CD8-positive, alpha-beta memory T cell (primary cell): ENCODE measurements around the gene POLR1G. TPM values are rescaled to one million over a fixed set of nuclear protein-coding genes. Genes with fewer than 3 reads are reported as not detected.

Experiments
- CTCF ChIA-PET: fragments of 350-600 bp; sonication (Branson Sonifier 250); formaldehyde crosslinking; loops from one replicate; lab custom pipeline; 2021; ENCODE audit warnings: antibody characterized with exemption; lab: Charles Lee
- POLR2A ChIA-PET: fragments of 350-600 bp; sonication (Branson Sonifier 250); formaldehyde crosslinking; loops from one replicate; lab custom pipeline; 2021; ENCODE audit warnings: antibody characterized with exemption; lab: Charles Lee
- DNase-seq, 5 donors: peaks; one replicate each; pipeline versions ENCODE4 v3.0.0 to v3.0.0-alpha.2; 2020 to 2022; ENCODE audit warnings: mixed read lengths in 1 of 5
- H3K27ac ChIP-seq: one replicate; pipeline ENCODE4 v1.7.0; 2013; ENCODE audit warnings: low read depth, mild to moderate bottlenecking, low read length, moderate library complexity
- H3K27me3 ChIP-seq: 2 replicates; pipeline ENCODE4 v1.7.0; 2013; ENCODE audit warnings: low read length, mild to moderate bottlenecking; ENCODE audit not compliant: insufficient read depth, poor library complexity, severe bottlenecking
- H3K36me3 ChIP-seq: 2 replicates; pipeline ENCODE4 v1.7.0; 2013; ENCODE audit warnings: mild to moderate bottlenecking, low read length, moderate library complexity; ENCODE audit not compliant: insufficient read depth
- H3K4me1 ChIP-seq: 2 replicates; pipeline ENCODE4 v1.7.0; 2013; ENCODE audit warnings: mild to moderate bottlenecking, low read length, moderate library complexity; ENCODE audit not compliant: insufficient read depth
- H3K4me3 ChIP-seq: 2 replicates; pipeline ENCODE4 v1.7.0; 2013; ENCODE audit warnings: mild to moderate bottlenecking, low read length
- H3K9me3 ChIP-seq: 2 replicates; pipeline ENCODE4 v1.7.0; 2013; ENCODE audit warnings: mild to moderate bottlenecking, low read length
- H3K27ac Mint-ChIP-seq, 8 donors: one replicate each; pipeline ENCODE4 v1.8.0; 2020 to 2021; ENCODE audit warnings: mixed read lengths in 8 of 8, mild to moderate bottlenecking in 6 of 8, inconsistent platforms in 3 of 8, moderate library complexity in 3 of 8
- H3K27me3 Mint-ChIP-seq, 2 donors: one replicate each; pipeline ENCODE4 v1.8.0; 2020 to 2021; ENCODE audit warnings: mixed read lengths in 2 of 2, mild to moderate bottlenecking in 1 of 2, moderate library complexity in 1 of 2
- H3K36me3 Mint-ChIP-seq, 3 donors: one replicate each; pipeline ENCODE4 v1.8.0; 2020 to 2021; ENCODE audit warnings: mixed read lengths in 3 of 3, inconsistent platforms in 1 of 3, mild to moderate bottlenecking in 1 of 3
- H3K4me1 Mint-ChIP-seq, 3 donors: one replicate each; pipeline ENCODE4 v1.8.0; 2020 to 2021; ENCODE audit warnings: mixed read lengths in 3 of 3, inconsistent platforms in 1 of 3, mild to moderate bottlenecking in 1 of 3
- H3K4me3 Mint-ChIP-seq, 7 donors: one replicate each; pipeline ENCODE4 v1.8.0; 2020 to 2021; ENCODE audit warnings: mixed read lengths in 7 of 7, mild to moderate bottlenecking in 6 of 7, moderate library complexity in 4 of 7, inconsistent platforms in 2 of 7
- H3K9me3 Mint-ChIP-seq, 5 donors: one replicate each; pipeline ENCODE4 v1.8.0; 2020 to 2022; ENCODE audit warnings: mixed read lengths in 5 of 5, mild to moderate bottlenecking in 3 of 5, moderate library complexity in 2 of 5, inconsistent platforms in 1 of 5
- polyA plus RNA-seq: library from polyadenylated mRNA; unstranded; fragments of 300-500 nt; fragmentation: Illumina TruSeq; gene quantifications from one replicate; pipeline ENCODE4 v1.2.3, GENCODE V29; 2021
- total RNA-seq, 2 experiments: library from RNA; stranded (reverse); gene quantifications; one replicate each; pipeline ENCODE4 v1.2.3, GENCODE V29; 2021

Gene POLR1G
- total and polyA plus RNA-seq, 3 experiments from 2014 or later = 2.2 to 27.4 (median 26.5) TPM

GRCh38 chr19:45444318-45445041, 38.0 kb downstream of the POLR1G start:
- H3K27ac Mint-ChIP-seq = peak overlapping the region; percentile 91 to 99 (median 94)
- peaks cover 59 to 72% (median 72%) of the 10 kb centered on the region in 3 donors for H3K4me1 Mint-ChIP-seq
- CTCF ChIA-PET = interaction anchor here (0.7 to 6.1 kb wide), 3 partner anchors 12 to 35 kb away, joined by 3 to 51 read pairs (median 6); no protein-coding TSS in a partner anchor

GRCh38 chr19:45445139-45445538, 38.7 kb downstream of the POLR1G start:
- H3K4me1 Mint-ChIP-seq = peaks cover 64 to 77% (median 74%) of the 10 kb centered on the region in 3 donors
- H3K4me3 ChIP-seq = no peak overlapping the region
- no peak for DNase-seq
- no peaks in the 10 kb centered on the region for H3K36me3 ChIP-seq
- no peaks in the 10 kb centered on the region for H3K27me3 ChIP-seq
- POLR2A ChIA-PET = interaction anchor here (1.2 to 1.4 kb wide), 2 partner anchors 24 to 25 kb away, joined by 3 to 4 read pairs; no protein-coding TSS in a partner anchor
- CTCF ChIA-PET = interaction anchor here (0.7 to 6.1 kb wide), 5 partner anchors 9 to 34 kb away, joined by 3 to 51 read pairs (median 6); no protein-coding TSS in a partner anchor
- H3K27me3 Mint-ChIP-seq = peaks cover 0 to 2% of the 10 kb centered on the region in 2 donors
- H3K9me3 Mint-ChIP-seq = no peaks in the 10 kb centered on the region
- H3K27ac ChIP-seq = peak overlapping the region; percentile 85
- peak overlapping the region; percentile 91 to 99 (median 94) for H3K27ac Mint-ChIP-seq
- H3K4me3 Mint-ChIP-seq = peak overlapping the region; percentile 37 to 90 (median 75)
- no peaks in the 10 kb centered on the region for H3K9me3 ChIP-seq
- peaks cover 44% of the 10 kb centered on the region for H3K4me1 ChIP-seq
- peaks cover 3 to 15% (median 4%) of the 10 kb centered on the region in 3 donors for H3K36me3 Mint-ChIP-seq

More at GRCh38 chr19:45444318-45445041, 38.0 kb downstream of the POLR1G start:
- H3K36me3 ChIP-seq = no peaks in the 10 kb centered on the region
- DNase-seq = peak; percentile 76 to 91 (median 82)
- H3K4me3 Mint-ChIP-seq = peak overlapping the region; percentile 71 to 91 (median 87)
- peak overlapping the region; percentile 85 for H3K27ac ChIP-seq
- H3K27me3 Mint-ChIP-seq = no peaks in the 10 kb centered on the region
- no peaks in the 10 kb centered on the region for H3K9me3 Mint-ChIP-seq
- peaks cover 3 to 12% (median 4%) of the 10 kb centered on the region in 3 donors for H3K36me3 Mint-ChIP-seq
- peak overlapping the region; percentile 24 for H3K4me3 ChIP-seq
- no peaks in the 10 kb centered on the region for H3K9me3 ChIP-seq
- peaks cover 40% of the 10 kb centered on the region for H3K4me1 ChIP-seq
- H3K27me3 ChIP-seq = no peaks in the 10 kb centered on the region
- POLR2A ChIA-PET = interaction anchor here (1.2 to 1.4 kb wide), 2 partner anchors 25 kb away, joined by 3 to 4 read pairs; no protein-coding TSS in a partner anchor

GRCh38 chr19:45446295-45446694, 39.9 kb downstream of the POLR1G start:
- no peak overlapping the region for H3K4me3 ChIP-seq
- peaks cover 3 to 22% (median 4%) of the 10 kb centered on the region in 3 donors for H3K36me3 Mint-ChIP-seq
- H3K4me1 Mint-ChIP-seq = peaks cover 60 to 74% (median 70%) of the 10 kb centered on the region in 3 donors
- peak overlapping the region; percentile 84 to 97 (median 96) for H3K27ac Mint-ChIP-seq
- no peaks in the 10 kb centered on the region for H3K9me3 ChIP-seq
- no peaks in the 10 kb centered on the region for H3K36me3 ChIP-seq
- H3K4me1 ChIP-seq = peaks cover 44% of the 10 kb centered on the region
- ChIA-PET CTCF (interaction anchor here (1.2 to 6.1 kb wide), 4 partner anchors 8 to 33 kb away, joined by 3 to 51 read pairs (median 6); no protein-coding TSS in a partner anchor), POLR2A (interaction anchor here (1.4 kb wide), 1 partner anchor 23 kb away, joined by 4 read pairs; no protein-coding TSS in a partner anchor)
- DNase-seq = peak in 1 of 5 donors; percentile 30
- peak overlapping the region; percentile 23 to 89 (median 63) for H3K4me3 Mint-ChIP-seq
- H3K27me3 ChIP-seq = no peaks in the 10 kb centered on the region
- H3K27me3 Mint-ChIP-seq = peaks cover 0 to 11% of the 10 kb centered on the region in 2 donors
- H3K9me3 Mint-ChIP-seq = peaks cover 0 to 3% (median 0%) of the 10 kb centered on the region in 5 donors
- no peak overlapping the region for H3K27ac ChIP-seq

GRCh38 chr19:45446944-45447343, 40.5 kb downstream of the POLR1G start:
- Mint-ChIP-seq H3K4me1 (peaks cover 65 to 80% (median 76%) of the 10 kb centered on the region in 3 donors), H3K27ac (peak overlapping the region in 4 of 8 donors; percentile 81 to 97 (median 94)), H3K4me3 (peak overlapping the region in 1 of 7 donors; percentile 92), H3K36me3 (peaks cover 3 to 23% (median 4%) of the 10 kb centered on the region in 3 donors), H3K9me3 (peaks cover 0 to 3% (median 0%) of the 10 kb centered on the region in 5 donors), H3K27me3 (peaks cover 0 to 12% of the 10 kb centered on the region in 2 donors)
- ChIA-PET POLR2A (no interaction called here), CTCF (interaction anchor here (0.9 to 6.1 kb wide), 5 partner anchors 10 to 32 kb away, joined by 3 to 51 read pairs (median 5); no protein-coding TSS in a partner anchor)
- H3K4me1 ChIP-seq = peaks cover 51% of the 10 kb centered on the region
- DNase-seq = no peak
- H3K9me3 ChIP-seq = no peaks in the 10 kb centered on the region
- no peak overlapping the region for H3K4me3 ChIP-seq
- no peaks in the 10 kb centered on the region for H3K27me3 ChIP-seq
- H3K27ac ChIP-seq = no peak overlapping the region
- no peaks in the 10 kb centered on the region for H3K36me3 ChIP-seq

GRCh38 chr19:45448425-45448756, 41.9 kb downstream of the POLR1G start:
- Histone ChIP-seq H3K27ac (no peak overlapping the region), H3K4me1 (peaks cover 42% of the 10 kb centered on the region), H3K27me3 (no peaks in the 10 kb centered on the region), H3K36me3 (no peaks in the 10 kb centered on the region), H3K9me3 (no peaks in the 10 kb centered on the region), H3K4me3 (no peak overlapping the region)
- POLR2A ChIA-PET = interaction anchor here (2.1 kb wide), 1 partner anchor 20 kb away, joined by 22 read pairs; the partner anchor contains the start of gene FOSB
- H3K27me3 Mint-ChIP-seq = peaks cover 0 to 12% of the 10 kb centered on the region in 2 donors
- peak overlapping the region in 6 of 7 donors; percentile 63 to 92 (median 72) for H3K4me3 Mint-ChIP-seq
- peaks cover 3 to 23% (median 4%) of the 10 kb centered on the region in 3 donors for H3K36me3 Mint-ChIP-seq
- no peak for DNase-seq
- H3K9me3 Mint-ChIP-seq = peaks cover 0 to 3% (median 0%) of the 10 kb centered on the region in 5 donors
- peak overlapping the region; percentile 76 to 100 (median 96) for H3K27ac Mint-ChIP-seq
- CTCF ChIA-PET = interaction anchor here (0.7 to 6.1 kb wide), 6 partner anchors 18 to 47 kb away, joined by 3 to 51 read pairs (median 6); no protein-coding TSS in a partner anchor
- H3K4me1 Mint-ChIP-seq = peaks cover 61 to 73% (median 70%) of the 10 kb centered on the region in 3 donors

- H3K27me3 ChIP-seq = no peaks in the 10 kb centered on the region
- H3K4me1 ChIP-seq = peaks cover 37% of the 10 kb centered on the region
- H3K9me3 ChIP-seq = no peaks in the 10 kb centered on the region
- CTCF ChIA-PET = interaction anchor here (1.1 to 6.1 kb wide), 6 partner anchors 9 to 47 kb away, joined by 4 to 51 read pairs (median 8); no protein-coding TSS in a partner anchor
- no peaks in the 10 kb centered on the region for H3K36me3 ChIP-seq
- H3K4me3 Mint-ChIP-seq = peak overlapping the region; percentile 75 to 97 (median 90)
- no peak overlapping the region for H3K4me3 ChIP-seq
- H3K9me3 Mint-ChIP-seq = peaks cover 0 to 3% (median 0%) of the 10 kb centered on the region in 5 donors
- H3K27me3 Mint-ChIP-seq = peaks cover 0 to 12% of the 10 kb centered on the region in 2 donors
- POLR2A ChIA-PET = interaction anchor here (2.1 kb wide), 1 partner anchor 20 kb away, joined by 22 read pairs; the partner anchor contains the start of gene FOSB
- H3K4me1 Mint-ChIP-seq = peaks cover 58 to 71% (median 71%) of the 10 kb centered on the region in 3 donors
- peaks cover 3 to 23% (median 4%) of the 10 kb centered on the region in 3 donors for H3K36me3 Mint-ChIP-seq
- H3K27ac Mint-ChIP-seq = peak overlapping the region; percentile 90 to 100 (median 98)
- peak overlapping the region; percentile 100 for H3K27ac ChIP-seq
- peak in 1 of 5 donors; percentile 39 for DNase-seq
Measured at GRCh38 chr19:45448887-45449299, 42.4 kb downstream of the POLR1G start.

GRCh38 chr19:45450012-45450333, 43.5 kb downstream of the POLR1G start:
- no peaks in the 10 kb centered on the region for H3K9me3 ChIP-seq
- POLR2A ChIA-PET = interaction anchor here (2.1 kb wide), 1 partner anchor 18 kb away, joined by 22 read pairs; the partner anchor contains the start of gene FOSB
- peaks cover 3 to 23% (median 4%) of the 10 kb centered on the region in 3 donors for H3K36me3 Mint-ChIP-seq
- H3K4me3 Mint-ChIP-seq = peak overlapping the region; percentile 92 to 98 (median 96)
- peak in 3 of 5 donors; percentile 57 to 68 (median 60) for DNase-seq
- peaks cover 30% of the 10 kb centered on the region for H3K4me1 ChIP-seq
- H3K27ac Mint-ChIP-seq = peak overlapping the region; percentile 97 to 100 (median 100)
- peaks cover 0 to 3% (median 0%) of the 10 kb centered on the region in 5 donors for H3K9me3 Mint-ChIP-seq
- H3K4me1 Mint-ChIP-seq = peaks cover 52 to 67% (median 63%) of the 10 kb centered on the region in 3 donors
- CTCF ChIA-PET = interaction anchor here (0.7 to 6.1 kb wide), 6 partner anchors 10 to 35 kb away, joined by 4 to 51 read pairs (median 8); no protein-coding TSS in a partner anchor
- no peaks in the 10 kb centered on the region for H3K27me3 ChIP-seq
- no peaks in the 10 kb centered on the region for H3K36me3 ChIP-seq
- peak overlapping the region; percentile 82 for H3K4me3 ChIP-seq
- peak overlapping the region; percentile 100 for H3K27ac ChIP-seq
- peaks cover 0 to 12% of the 10 kb centered on the region in 2 donors for H3K27me3 Mint-ChIP-seq
